Measurements from ENCODE around the gene VPS16.
"Not testable (repeated sequence)": the region's sequence is repeated elsewhere in the genome, so short reads cannot be mapped to it uniquely, and the experiment has no call there.

VPS16 gene

GRCh38 chr20:2871661-2872458 lies 31.3 kb downstream of the VPS16 start:
- peak; percentile 76 for DNase-seq
- ATAC-seq: peak; percentile 11

- peak; percentile 85 for DNase-seq
- ATAC-seq: peak; percentile 53
These were observed 32.0 kb downstream of the VPS16 start for GRCh38 chr20:2872459-2873009.

- ATAC-seq: peak; percentile 88
- DNase-seq: peak; percentile 93
These were observed 32.6 kb downstream of the VPS16 start, which contains the start of gene PTPRA for GRCh38 chr20:2873010-2873746. Gene PTPRA, plus strand, starts transcription at chr20:2873481. Its CDS starts 90,797 bp downstream, at chr20:2964278.

GRCh38 chr20:2873747-2874041 lies 33.1 kb downstream of the VPS16 start:
- peak; percentile 36 for ATAC-seq
- DNase-seq: peak; percentile 75

- DNase-seq (peak; percentile 39), ATAC-seq (no peak)
These were observed 33.9 kb downstream of the VPS16 start for GRCh38 chr20:2874456-2874855.

GRCh38 chr20:2875690-2876203 lies 35.2 kb downstream of the VPS16 start:
- DNase-seq (no peak), ATAC-seq (no peak)

- DNase-seq (no peak), ATAC-seq (no peak)
These were observed 38.0 kb downstream of the VPS16 start for GRCh38 chr20:2878515-2878914.

GRCh38 chr20:2879146-2879545 lies 38.6 kb downstream of the VPS16 start:
- DNase-seq (no peak), ATAC-seq (no peak)

- no peak for DNase-seq
- no peak for ATAC-seq
These were observed 40.1 kb downstream of the VPS16 start for GRCh38 chr20:2880650-2881049.

- no peak for ATAC-seq
- DNase-seq: no peak
These were observed 43.4 kb downstream of the VPS16 start for GRCh38 chr20:2883726-2884637.

GRCh38 chr20:2887715-2888114 lies 47.2 kb downstream of the VPS16 start:
- ATAC-seq (no peak), DNase-seq (no peak)

- no peak for DNase-seq
- ATAC-seq: no peak
These were observed 47.8 kb downstream of the VPS16 start for GRCh38 chr20:2888224-2888955.

- no peak for DNase-seq
- ATAC-seq: no peak
These were observed 48.7 kb downstream of the VPS16 start for GRCh38 chr20:2889209-2889608.

- no peak for DNase-seq
- ATAC-seq: no peak
These were observed 49.3 kb downstream of the VPS16 start for GRCh38 chr20:2889797-2890196.

- DNase-seq: no peak
- ATAC-seq: peak; percentile 55
These were observed 50.2 kb downstream of the VPS16 start for GRCh38 chr20:2890742-2891141.

GRCh38 chr20:2891343-2891742 lies 50.8 kb downstream of the VPS16 start:
- DNase-seq: no peak
- ATAC-seq: peak; percentile 43

GRCh38 chr20:2892376-2892775 lies 51.8 kb downstream of the VPS16 start:
- no peak for ATAC-seq

GRCh38 chr20:2894221-2894620 lies 53.7 kb downstream of the VPS16 start:
- ATAC-seq (no peak), DNase-seq (no peak)

More at GRCh38 chr20:2892376-2892775, 51.8 kb downstream of the VPS16 start:
- no peak for DNase-seq

- DNase-seq, ATAC-seq: not testable (repeated sequence)
These were observed 54.6 kb downstream of the VPS16 start for GRCh38 chr20:2895154-2895553.

- peak; percentile 92 for ATAC-seq
- DNase-seq: peak; percentile 38
These were observed 58.7 kb downstream of the VPS16 start for GRCh38 chr20:2899243-2899642.
